Esophagus (tissue), 2 donors: ENCODE data around the gene CASQ2. TPM values are rescaled to one million over a fixed set of nuclear protein-coding genes. Genes with fewer than 3 reads are reported as not detected.

Source experiments
- H3K27ac ChIP-seq, 2 donors: one replicate each; pipeline ENCODE4 v1.5.1; 2013; ENCODE audit warnings: low read depth in 2 of 2, mild to moderate bottlenecking in 2 of 2, inconsistent platforms in 1 of 2, low read length in 1 of 2, moderate library complexity in 1 of 2
- H3K27me3 ChIP-seq, 2 donors: one replicate each; pipeline ENCODE4 v1.6.1; 2013; ENCODE audit warnings: low read length in 2 of 2, control low read depth in 1 of 2, mild to moderate bottlenecking in 1 of 2; ENCODE audit not compliant: insufficient read depth in 2 of 2, control insufficient read depth in 1 of 2
- H3K36me3 ChIP-seq, 2 donors: one replicate each; pipeline ENCODE4 v1.6.1; 2013; ENCODE audit warnings: low read length in 1 of 2; ENCODE audit not compliant: control insufficient read depth in 2 of 2, insufficient read depth in 2 of 2
- H3K4me1 ChIP-seq, 2 donors: one replicate each; pipeline ENCODE4 v1.6.1; 2013; ENCODE audit warnings: low read length in 1 of 2; ENCODE audit not compliant: control insufficient read depth in 2 of 2, insufficient read depth in 2 of 2
- H3K4me3 ChIP-seq, 2 donors: one replicate each; pipeline ENCODE4 v1.5.1; 2013; ENCODE audit warnings: low read length in 2 of 2, mild to moderate bottlenecking in 2 of 2, low read depth in 1 of 2, moderate library complexity in 1 of 2
- H3K9me3 ChIP-seq, 2 donors: one replicate each; pipeline ENCODE4 v1.6.1; 2013; ENCODE audit warnings: mild to moderate bottlenecking in 2 of 2, low read depth in 1 of 2, low read length in 1 of 2, moderate library complexity in 1 of 2; ENCODE audit not compliant: control insufficient read depth in 2 of 2, insufficient read depth in 1 of 2
- WGBS, 2 donors: extraction: QIAGEN DNeasy Blood & Tissue Kit; methylation state at CpG; one replicate each; pipeline ENCODE4 v1.1.7; 2013; 5-methylcytosine and 5-hydroxymethylcytosine counted together
- polyA plus RNA-seq, 2 donors: library from polyadenylated mRNA; stranded (reverse); fragments of 200-250 nt; gene quantifications; one replicate each; pipeline ENCODE4 v1.2.3, GENCODE V29; 2013
- donor health status: healthy with polysubstance abuse.
- donor health status: Bipolar disorder and iron deficiency.

CASQ2 gene
- polyA plus RNA-seq, 2 donors, result 2.2 to 6.7 TPM

GRCh38 chr1:115690972-115691371, 77.5 kb downstream of the CASQ2 start:
- H3K27ac ChIP-seq, result no peak overlapping the region
- H3K4me1 ChIP-seq, result no peaks in the 10 kb centered on the region
- H3K36me3 ChIP-seq, result peaks cover 8 to 24% of the 10 kb centered on the region in 2 donors
- 85 to 87% methylated on average over 8 of the region's 8 CpGs for WGBS, 2 donors
- H3K27me3 ChIP-seq, result no peaks in the 10 kb centered on the region
- H3K9me3 ChIP-seq, result no peaks in the 10 kb centered on the region
- H3K4me3 ChIP-seq, result no peak overlapping the region

- Histone ChIP-seq H3K27ac (no peak overlapping the region), H3K27me3 (no peaks in the 10 kb centered on the region), H3K4me1 (no peaks in the 10 kb centered on the region), H3K4me3 (no peak overlapping the region), H3K9me3 (no peaks in the 10 kb centered on the region), H3K36me3 (peaks cover 15 to 37% of the 10 kb centered on the region in 2 donors)
- 79 to 94% methylated on average over 3 of the region's 3 CpGs for WGBS, 2 donors
These were observed 80.8 kb downstream of the CASQ2 start for GRCh38 chr1:115687744-115688143.

GRCh38 chr1:115685029-115685705, 83.3 kb downstream of the CASQ2 start:
- H3K4me3 ChIP-seq, result no peak overlapping the region
- 90 to 94% methylated on average over 14 of the region's 14 CpGs for WGBS, 2 donors
- no peak overlapping the region for H3K27ac ChIP-seq
- no peaks in the 10 kb centered on the region for H3K9me3 ChIP-seq
- H3K36me3 ChIP-seq, result peaks cover 12 to 18% of the 10 kb centered on the region in 2 donors
- H3K4me1 ChIP-seq, result no peaks in the 10 kb centered on the region
- H3K27me3 ChIP-seq, result no peaks in the 10 kb centered on the region

DNA sequence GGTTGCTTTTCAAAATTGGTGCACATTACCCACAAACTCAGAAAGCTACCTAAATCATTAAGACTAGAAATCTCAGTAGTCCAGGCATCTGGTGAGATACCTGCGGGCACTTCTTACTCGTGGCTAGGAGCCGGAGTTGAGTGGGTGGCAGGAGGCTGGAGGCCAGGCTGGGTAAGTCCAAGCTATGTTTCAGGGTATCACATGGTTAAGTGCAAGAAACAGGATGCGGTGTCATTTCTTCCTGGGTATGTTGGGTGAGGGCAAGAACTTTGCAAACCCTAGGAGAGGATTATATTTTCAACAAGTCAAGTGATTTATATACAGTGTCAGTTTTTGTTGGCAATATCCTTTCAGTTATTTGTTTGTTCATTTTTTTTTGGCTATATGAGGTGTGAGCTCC, 85.7 kb downstream of the CASQ2 start:
- no peak overlapping the region for H3K27ac ChIP-seq
- peaks cover 12 to 18% of the 10 kb centered on the region in 2 donors for H3K36me3 ChIP-seq
- 86 to 93% methylated on average over 4 of the region's 4 CpGs for WGBS, 2 donors
- peaks cover 6 to 9% of the 10 kb centered on the region in 2 donors for H3K4me1 ChIP-seq
- no peaks in the 10 kb centered on the region for H3K27me3 ChIP-seq
- no peaks in the 10 kb centered on the region for H3K9me3 ChIP-seq
- H3K4me3 ChIP-seq, result no peak overlapping the region

DNA sequence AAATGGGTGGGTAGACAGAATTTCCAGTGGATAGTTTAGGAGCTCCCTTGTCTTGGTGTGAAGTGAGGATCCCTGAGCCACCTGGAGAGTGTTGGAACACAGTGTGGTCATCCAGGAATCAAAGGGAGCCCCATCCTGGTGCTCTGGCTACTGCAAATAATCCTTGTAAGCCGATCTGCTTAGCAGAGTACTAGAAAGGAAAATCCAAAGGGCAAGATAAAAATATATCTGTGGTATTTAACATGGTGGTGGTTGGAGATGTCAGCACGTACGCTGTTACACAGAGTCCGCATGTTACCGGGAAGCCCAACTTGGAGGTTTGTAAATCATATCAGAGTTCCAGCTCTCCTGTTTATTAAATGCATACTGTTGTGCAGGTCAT, 87.8 kb downstream of the CASQ2 start:
- Histone ChIP-seq H3K4me1 (peaks cover 7 to 9% of the 10 kb centered on the region in 2 donors), H3K36me3 (peaks cover 10 to 18% of the 10 kb centered on the region in 2 donors), H3K9me3 (no peaks in the 10 kb centered on the region), H3K27ac (no peak overlapping the region), H3K4me3 (no peak overlapping the region), H3K27me3 (no peaks in the 10 kb centered on the region)
- WGBS, 2 donors, result 93 to 97% methylated on average over 5 of the region's 5 CpGs

DNA sequence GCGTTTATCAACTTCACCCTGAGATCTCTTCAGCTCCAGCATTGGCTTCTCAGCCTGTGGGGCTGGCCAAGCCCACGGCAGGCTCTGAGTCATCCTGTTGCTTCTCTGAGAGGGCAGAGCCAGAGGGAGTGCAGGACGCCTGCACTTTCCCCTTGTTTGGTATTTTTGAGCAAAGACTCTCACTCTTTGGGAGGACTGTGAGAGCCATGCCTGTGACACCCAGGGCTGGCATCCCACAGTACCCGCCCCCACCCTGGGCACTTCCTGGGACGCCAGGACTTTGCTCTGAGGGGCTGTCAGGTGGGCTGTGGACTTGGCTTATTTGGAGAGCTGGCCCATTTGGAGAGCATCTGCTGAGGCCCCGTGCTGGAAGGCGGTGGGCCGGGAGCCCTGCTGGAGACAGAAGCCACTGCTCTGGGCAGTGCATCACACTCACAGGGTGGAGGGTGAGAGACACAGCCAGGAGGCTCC, 89.3 kb downstream of the CASQ2 start:
- H3K4me3 ChIP-seq, result no peak overlapping the region
- no peaks in the 10 kb centered on the region for H3K9me3 ChIP-seq
- peaks cover 5 to 9% of the 10 kb centered on the region in 2 donors for H3K36me3 ChIP-seq
- no peaks in the 10 kb centered on the region for H3K27me3 ChIP-seq
- WGBS, 2 donors, result 33 to 51% methylated on average over 8 of the region's 8 CpGs
- H3K27ac ChIP-seq, result peak overlapping the region; percentile 56 to 70
- peaks cover 7 to 9% of the 10 kb centered on the region in 2 donors for H3K4me1 ChIP-seq

- no peaks in the 10 kb centered on the region for H3K27me3 ChIP-seq
- peaks cover 7 to 9% of the 10 kb centered on the region in 2 donors for H3K4me1 ChIP-seq
- peak overlapping the region in 1 of 2 donors; percentile 59 for H3K27ac ChIP-seq
- H3K9me3 ChIP-seq, result no peaks in the 10 kb centered on the region
- no peak overlapping the region for H3K4me3 ChIP-seq
- peaks cover 5 to 6% of the 10 kb centered on the region in 2 donors for H3K36me3 ChIP-seq
- WGBS, 2 donors, result 66 to 74% methylated on average over 5 of the region's 5 CpGs
These were observed 90.4 kb downstream of the CASQ2 start for GRCh38 chr1:115678141-115678540.

DNA sequence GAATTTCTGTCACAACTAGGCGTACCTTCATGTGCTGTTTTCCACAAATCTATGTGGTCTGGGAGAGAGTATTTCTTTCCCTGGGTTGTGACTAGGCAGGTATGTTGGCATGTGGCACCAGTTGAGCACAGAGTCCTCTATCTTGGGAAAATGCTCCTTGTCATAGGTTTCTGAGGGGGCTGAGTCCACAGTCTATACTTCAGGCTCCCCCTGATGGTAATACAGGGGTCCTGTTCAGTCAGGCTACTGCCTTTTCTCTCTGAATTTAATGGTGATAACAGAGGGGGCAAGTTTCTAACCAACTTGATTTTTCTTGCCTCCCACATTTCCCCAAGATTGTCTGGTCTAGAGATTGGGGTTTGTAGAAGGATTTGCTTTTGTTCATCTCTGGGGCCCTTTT, 90.9 kb downstream of the CASQ2 start:
- H3K36me3 ChIP-seq, result peaks cover 3% of the 10 kb centered on the region in 2 donors
- H3K4me3 ChIP-seq, result no peak overlapping the region
- peaks cover 7 to 9% of the 10 kb centered on the region in 2 donors for H3K4me1 ChIP-seq
- H3K27me3 ChIP-seq, result no peaks in the 10 kb centered on the region
- H3K9me3 ChIP-seq, result no peaks in the 10 kb centered on the region
- H3K27ac ChIP-seq, result peak overlapping the region; percentile 11 to 37
- WGBS, 2 donors, result 79 to 96% methylated on average over 1 of the region's 1 CpG

DNA sequence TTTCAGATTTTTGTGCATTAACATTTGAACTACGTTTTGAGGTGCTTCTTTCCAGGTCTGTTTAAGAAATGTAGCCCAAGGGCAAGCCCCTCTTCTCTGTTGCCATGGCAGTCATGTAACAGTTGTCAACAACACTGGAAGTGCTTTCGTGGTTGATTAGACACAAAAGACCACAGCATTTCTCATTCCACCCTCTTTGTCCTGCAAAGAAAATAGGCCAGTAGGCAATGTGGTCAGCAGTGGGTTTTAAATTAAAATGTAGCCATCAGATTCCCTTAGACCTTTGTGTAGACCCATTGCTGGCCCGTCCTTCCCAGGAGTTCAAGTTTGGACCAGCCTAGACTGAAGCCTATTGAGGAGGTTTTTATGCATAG, 91.3 kb downstream of the CASQ2 start:
- H3K27me3 ChIP-seq, result no peaks in the 10 kb centered on the region
- WGBS, 2 donors, result 31 to 48% methylated on average over 3 of the region's 3 CpGs
- H3K4me3 ChIP-seq, result no peak overlapping the region
- H3K9me3 ChIP-seq, result no peaks in the 10 kb centered on the region
- peak overlapping the region; percentile 11 to 37 for H3K27ac ChIP-seq
- H3K36me3 ChIP-seq, result peaks cover 0 to 3% of the 10 kb centered on the region in 2 donors
- H3K4me1 ChIP-seq, result peaks cover 7 to 9% of the 10 kb centered on the region in 2 donors
